Sigmoid colon (tissue), 7 donors: Measurements from ENCODE around the gene PGLYRP3. TPM values are rescaled to one million over a fixed set of nuclear protein-coding genes. Genes with fewer than 3 reads are reported as not detected.

Experiments
- DNase-seq: peaks from one replicate; pipeline ENCODE4 v3.0.0-alpha.2; 2019
- H3K27ac ChIP-seq, 4 donors: fragments of 200-600 bp; sonication (generic); one replicate each; pipeline ENCODE4 v1.5.1; 2016 to 2019; ENCODE audit warnings: mild to moderate bottlenecking in 1 of 4
- H3K27me3 ChIP-seq, 3 donors: fragments of 200-600 bp; sonication (generic); one replicate each; pipeline ENCODE4 v1.5.1; 2019; ENCODE audit warnings: mild to moderate bottlenecking in 1 of 3
- H3K36me3 ChIP-seq, 4 donors: fragments of 200-600 bp; sonication (generic); one replicate each; pipeline ENCODE4 v1.5.1; 2016 to 2019
- H3K4me1 ChIP-seq, 4 donors: fragments of 200-600 bp; sonication (generic); one replicate each; pipeline ENCODE4 v1.5.1; 2017 to 2019
- H3K4me3 ChIP-seq, 4 donors: fragments of 200-600 bp; sonication (generic); one replicate each; pipeline ENCODE4 v1.5.1; 2017 to 2019; ENCODE audit warnings: mild to moderate bottlenecking in 2 of 4, moderate library complexity in 1 of 4
- H3K9me3 ChIP-seq, 4 donors: fragments of 200-600 bp in 3 of 4; sonication (generic) in 3 of 4; one replicate each; pipeline versions ENCODE4 v1.5.1 to v1.6.1; 2013 to 2019
- CTCF ChIP-seq, 4 experiments: fragments of 450-650 bp in 3 of 4; fragments of 200-600 bp in 1 of 4; IDR thresholded peaks; one replicate each; pipeline ENCODE4 v1.5.1; 2016 to 2019; ENCODE audit warnings: antibody characterized with exemption in 4 of 4, mild to moderate bottlenecking in 3 of 4, moderate library complexity in 2 of 4
- EP300 ChIP-seq, 4 donors: sonication (generic); formaldehyde crosslinking; IDR thresholded peaks; one replicate each; pipeline ENCODE4 v1.6.1; 2017; ENCODE audit warnings: antibody characterized with exemption in 4 of 4
- POLR2A ChIP-seq, 2 donors: fragments of 450-650 bp; IDR thresholded peaks; one replicate each; pipeline ENCODE4 v1.6.1; 2016; ENCODE audit warnings: antibody characterized with exemption in 2 of 2, mild to moderate bottlenecking in 2 of 2, moderate library complexity in 2 of 2
- POLR2AphosphoS5 ChIP-seq, 4 donors: sonication (generic); formaldehyde crosslinking; IDR thresholded peaks; one replicate each; pipeline ENCODE4 v1.6.1; 2017; ENCODE audit warnings: antibody characterized with exemption in 4 of 4
- WGBS, 2 donors: extraction: QIAGEN DNeasy Blood & Tissue Kit; methylation state at CpG; one replicate each; pipeline ENCODE4 v1.1.7; 2013; 5-methylcytosine and 5-hydroxymethylcytosine counted together
- intact Hi-C: fragments of 100-400 bp; cut with DNase I; formaldehyde crosslinking; loops from one replicate; pipeline ENCODE4 v1.15.1; 2023
- polyA plus RNA-seq, 3 donors: library from polyadenylated mRNA; stranded (reverse); fragments of 200-250 nt; gene quantifications; one replicate each; pipeline ENCODE4 v1.2.3, GENCODE V29; 2013
- total RNA-seq, 4 donors: library from RNA; depleted of rRNA; stranded (reverse); fragments of >200 nt; gene quantifications; one replicate each; pipeline ENCODE4 v1.1.0, GENCODE V29; 2016
- donor health status: healthy with polysubstance abuse.
- donor health status: Bipolar disorder and iron deficiency.
- donor health status: healthy.

The PGLYRP3 gene
- total and polyA plus RNA-seq, 7 donors = 0.16 TPM; not detected in 6

GRCh38 chr1:153292740-153293479 is 19.8 kb downstream of the PGLYRP3 start:
- no peaks in the 10 kb centered on the region for H3K4me1 ChIP-seq
- no peaks in the 10 kb centered on the region for H3K36me3 ChIP-seq
- intact Hi-C loops = no loop called here
- peaks cover 0 to 7% (median 0%) of the 10 kb centered on the region in 3 donors for H3K27me3 ChIP-seq
- no peak for DNase-seq
- H3K27ac ChIP-seq = no peak overlapping the region
- no peak for TF ChIP-seq CTCF (IDR thresholded peaks at IDR 0.05)
- TF ChIP-seq EP300 (IDR thresholded peaks at IDR 0.05) = no peak
- no peak for TF ChIP-seq POLR2AphosphoS5 (IDR thresholded peaks at IDR 0.05)
- TF ChIP-seq POLR2A (IDR thresholded peaks at IDR 0.05) = no peak
- H3K4me3 ChIP-seq = no peak overlapping the region
- 63 to 69% methylated on average over 25 of the region's 25 CpGs for WGBS, 2 donors
- H3K9me3 ChIP-seq = no peaks in the 10 kb centered on the region

- Histone ChIP-seq H3K9me3 (no peaks in the 10 kb centered on the region), H3K27me3 (peaks cover 0 to 7% (median 0%) of the 10 kb centered on the region in 3 donors), H3K27ac (no peak overlapping the region), H3K4me1 (no peaks in the 10 kb centered on the region), H3K36me3 (no peaks in the 10 kb centered on the region), H3K4me3 (no peak overlapping the region)
- intact Hi-C loops = no loop called here
- DNase-seq = no peak
- TF ChIP-seq POLR2AphosphoS5 (IDR thresholded peaks at IDR 0.05) (no peak), CTCF (IDR thresholded peaks at IDR 0.05) (no peak), EP300 (IDR thresholded peaks at IDR 0.05) (no peak), POLR2A (IDR thresholded peaks at IDR 0.05) (no peak)
- 26 to 66% methylated on average over 8 of the region's 8 CpGs for WGBS, 2 donors
Observed at GRCh38 chr1:153292185-153292584, 20.6 kb downstream of the PGLYRP3 start.

GRCh38 chr1:153291514-153291913 is 21.2 kb downstream of the PGLYRP3 start:
- 84 to 87% methylated on average over 5 of the region's 5 CpGs for WGBS, 2 donors
- no peaks in the 10 kb centered on the region for H3K9me3 ChIP-seq
- intact Hi-C loops = no loop called here
- no peak overlapping the region for H3K4me3 ChIP-seq
- H3K27me3 ChIP-seq = peaks cover 0 to 7% (median 0%) of the 10 kb centered on the region in 3 donors
- H3K27ac ChIP-seq = no peak overlapping the region
- TF ChIP-seq CTCF (IDR thresholded peaks at IDR 0.05) (no peak), POLR2A (IDR thresholded peaks at IDR 0.05) (no peak), POLR2AphosphoS5 (IDR thresholded peaks at IDR 0.05) (no peak), EP300 (IDR thresholded peaks at IDR 0.05) (no peak)
- no peaks in the 10 kb centered on the region for H3K36me3 ChIP-seq
- H3K4me1 ChIP-seq = no peaks in the 10 kb centered on the region
- DNase-seq = no peak

GRCh38 chr1:153288634-153289275 is 24.0 kb downstream of the PGLYRP3 start:
- TF ChIP-seq POLR2AphosphoS5 (IDR thresholded peaks at IDR 0.05) = no peak
- no peak for TF ChIP-seq POLR2A (IDR thresholded peaks at IDR 0.05)
- no peak for TF ChIP-seq EP300 (IDR thresholded peaks at IDR 0.05)
- TF ChIP-seq CTCF (IDR thresholded peaks at IDR 0.05) = no peak

More at GRCh38 chr1:153288634-153289275, 24.0 kb downstream of the PGLYRP3 start:
- intact Hi-C loops = no loop called here
- no peak for DNase-seq
- Histone ChIP-seq H3K36me3 (no peaks in the 10 kb centered on the region), H3K9me3 (no peaks in the 10 kb centered on the region), H3K4me1 (no peaks in the 10 kb centered on the region), H3K27ac (no peak overlapping the region), H3K4me3 (no peak overlapping the region), H3K27me3 (peaks cover 0 to 7% (median 0%) of the 10 kb centered on the region in 3 donors)
- whole genome bisulfite sequencing, 2 donors = 67 to 69% methylated on average over 11 of the region's 11 CpGs
